OCI-LY7 (cell line): ENCODE data around the gene C22orf23.

Experiments
- CTCF ChIP-seq: fragments of 200-600 bp; sonication (generic); conservative IDR thresholded peaks from 2 replicates; pipeline ENCODE4 v1.5.1; 2014; ENCODE audit warnings: mild to moderate bottlenecking, antibody characterized with exemption, low read length, moderate library complexity, mixed read lengths
- EZH2phosphoT487 ChIP-seq: fragments of 200-600 bp; sonication (generic); IDR thresholded peaks from 2 replicates; pipeline ENCODE4 v1.6.1; 2018; ENCODE audit warnings: low read depth, borderline replicate concordance, mild to moderate bottlenecking, mixed run types, antibody characterized with exemption, low read length, moderate library complexity, mixed read lengths

- TF ChIP-seq CTCF = no peak
- no peak for TF ChIP-seq EZH2phosphoT487
These were observed 10.1 kb downstream of the C22orf23 start for GRCh38 chr22:37943136-37943824.
